HTERT RPE-1 (cell line): Measurements from ENCODE around the gene KRTAP10-5.
"Not testable (repeated sequence)": the region's sequence is repeated elsewhere in the genome, so short reads cannot be mapped to it uniquely, and the experiment has no call there.

Source experiments
- in situ Hi-C: fragments of 300-500 bp; cut with MboI; formaldehyde crosslinking; loops from 4 replicates; pipeline ENCODE4 v1.14.3; 2020; ENCODE audit warnings: low sequenced_read_pairs

KRTAP10-5 gene

DNA sequence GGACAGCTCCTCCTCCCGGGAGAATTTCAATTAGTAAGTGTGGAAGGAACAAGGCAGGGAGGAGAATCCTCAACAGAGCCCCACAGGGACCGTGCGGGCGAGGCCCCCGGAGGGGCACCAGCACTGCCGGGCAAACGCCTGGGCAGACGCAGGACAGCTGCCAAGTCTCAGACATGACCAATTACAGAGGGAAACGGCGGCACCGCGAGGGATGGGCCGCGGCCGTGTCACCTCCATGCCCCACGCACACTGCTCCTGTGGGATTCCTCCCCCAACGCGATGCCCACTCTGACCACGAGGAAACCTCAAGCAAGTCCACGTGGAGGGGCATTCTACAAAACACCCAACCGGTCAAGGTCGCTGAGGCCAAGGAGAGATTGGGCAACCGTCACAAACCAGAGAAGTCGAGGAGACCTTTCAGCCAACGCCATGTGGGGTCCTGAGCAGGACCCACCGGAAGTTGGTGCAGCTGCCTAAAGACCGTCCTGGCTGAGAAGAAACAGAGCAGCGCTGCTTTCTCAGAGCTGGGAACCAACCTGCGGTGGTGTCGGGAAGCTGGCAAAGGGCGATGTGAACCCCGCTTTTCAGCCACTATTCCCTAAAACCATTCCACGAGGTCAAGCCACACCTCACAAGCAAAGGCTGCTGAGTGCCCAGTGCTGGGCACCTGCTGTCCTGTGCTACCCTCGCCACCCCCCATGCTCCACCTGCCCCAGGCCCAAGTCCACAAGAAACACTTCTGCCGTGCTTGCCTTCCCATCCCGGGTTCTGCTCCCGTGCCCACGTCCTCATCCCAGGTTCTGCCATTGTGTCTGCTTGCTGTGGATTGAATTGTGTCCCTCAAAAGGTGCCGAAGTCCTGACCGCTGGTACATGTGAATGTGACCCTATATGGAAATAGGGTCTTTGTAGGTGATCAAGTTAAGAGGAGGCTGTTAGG, 8.3 kb downstream of the KRTAP10-5 start:
- in situ Hi-C loops, result no loop called here

DNA sequence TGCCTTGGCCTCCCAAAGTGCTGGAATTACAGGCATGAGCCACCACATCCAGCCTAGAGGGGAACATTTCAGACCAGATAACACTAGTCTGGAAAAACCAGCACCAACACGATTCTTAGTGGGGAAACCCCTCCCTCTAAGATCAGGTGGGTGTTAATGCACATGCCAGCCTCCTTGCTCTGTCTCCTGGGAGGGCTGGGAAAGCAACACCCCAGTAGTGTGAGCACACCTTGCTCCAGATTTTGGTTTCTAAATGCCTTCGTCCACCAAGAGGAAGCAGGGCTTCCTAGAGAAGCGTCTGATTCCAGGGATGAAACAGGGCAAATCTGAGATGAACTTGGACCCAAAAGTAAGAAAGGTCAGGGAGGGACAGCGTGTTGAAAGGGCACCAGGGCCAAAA, 9.1 kb downstream of the KRTAP10-5 start:
- in situ Hi-C loops, result no loop called here

DNA sequence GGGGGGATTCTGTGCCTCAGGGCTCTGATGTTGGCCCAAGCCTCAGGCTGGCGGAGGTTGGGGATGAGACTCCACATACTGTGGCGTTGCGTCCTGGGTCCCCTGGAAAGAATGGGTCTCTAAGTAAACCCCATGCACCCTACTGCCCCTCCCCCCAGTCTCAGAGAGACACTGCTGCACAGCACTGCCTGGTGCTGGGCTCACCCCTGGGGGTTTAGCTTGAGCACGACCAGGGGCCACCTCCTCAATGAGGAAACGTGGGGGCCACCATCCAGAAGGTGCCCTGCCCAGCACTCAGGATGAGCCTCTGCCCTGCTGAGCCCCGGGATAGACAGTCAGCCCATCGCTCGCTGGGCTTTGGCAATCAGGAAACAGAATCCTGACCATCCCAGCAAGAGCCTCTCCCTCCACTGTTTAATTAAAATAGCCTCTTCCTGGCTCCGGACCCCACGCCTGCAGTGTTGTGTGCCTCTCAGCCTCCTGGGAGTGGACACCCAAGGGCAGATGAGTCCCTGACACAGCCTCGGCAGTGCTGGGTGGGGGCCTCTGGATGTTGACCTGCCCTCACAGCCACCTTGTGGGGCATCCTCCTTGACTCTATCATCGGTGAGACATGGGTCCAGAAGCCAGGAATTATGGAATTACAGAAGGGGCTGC, 10.4 kb downstream of the KRTAP10-5 start:
- in situ Hi-C loops, result no loop called here

DNA sequence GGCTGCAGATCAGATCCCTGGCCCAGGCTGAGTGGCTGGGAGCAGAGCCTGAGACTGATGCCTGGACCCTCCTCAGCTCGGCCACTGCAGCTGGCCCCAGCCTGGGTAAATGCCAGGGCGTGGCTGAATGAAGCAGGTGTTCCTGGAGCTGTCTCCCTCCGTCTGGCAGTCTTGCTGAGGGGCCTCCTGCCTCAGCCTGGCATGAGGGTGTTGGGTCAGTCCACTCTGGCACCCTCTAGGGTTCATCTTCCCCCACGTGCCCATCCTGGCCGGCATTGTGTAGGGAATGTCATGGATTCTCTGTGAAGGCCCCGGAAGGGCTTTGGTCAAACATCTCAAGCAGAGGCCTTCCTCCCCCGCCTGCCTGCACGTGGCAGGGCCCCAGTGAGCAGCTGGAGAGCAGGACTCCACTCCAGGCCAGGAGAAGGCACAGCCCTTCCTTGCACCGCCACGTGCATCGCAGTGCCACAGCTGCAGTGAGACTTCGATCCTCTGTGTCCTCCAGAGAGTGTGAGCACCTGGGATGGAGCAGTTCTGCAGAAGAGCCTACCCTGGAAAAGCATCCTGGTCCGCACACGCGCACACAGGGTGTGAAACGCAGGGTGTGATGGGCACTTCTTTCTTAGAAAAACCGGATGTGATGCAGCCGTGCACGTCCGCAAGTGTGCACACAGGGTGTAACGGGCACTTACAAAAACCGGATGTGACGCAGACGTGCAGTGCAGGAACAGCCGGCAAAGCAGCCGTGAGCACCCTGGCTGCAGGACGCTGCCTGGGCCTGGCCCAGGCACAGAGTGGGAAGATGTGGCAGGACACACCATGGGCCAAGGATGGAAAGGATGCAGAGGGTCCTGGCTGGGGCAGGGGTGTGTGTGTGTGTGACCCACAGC, 11.5 kb downstream of the KRTAP10-5 start:
- in situ Hi-C loops, result no loop called here

DNA sequence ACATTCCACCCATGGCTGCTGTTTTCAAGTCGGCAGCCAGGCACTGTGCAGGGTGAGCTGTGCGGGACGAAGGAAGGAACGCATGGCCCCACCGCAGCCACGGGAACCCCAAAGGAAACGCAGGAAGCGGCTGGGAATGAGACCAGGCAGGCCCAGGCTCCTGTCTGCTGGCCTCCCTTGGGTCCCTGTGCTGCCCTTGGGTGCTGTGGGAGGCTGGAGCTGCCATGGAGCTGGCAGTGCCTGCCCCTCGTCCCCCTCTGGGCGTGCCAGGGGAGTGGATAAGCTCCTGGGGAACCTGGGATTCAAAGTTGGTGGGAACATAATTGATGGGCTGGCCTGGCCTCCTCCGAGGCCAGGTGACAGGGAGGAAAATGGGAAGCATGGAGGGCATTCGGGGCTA, 12.1 kb downstream of the KRTAP10-5 start:
- in situ Hi-C loops, result no loop called here

DNA sequence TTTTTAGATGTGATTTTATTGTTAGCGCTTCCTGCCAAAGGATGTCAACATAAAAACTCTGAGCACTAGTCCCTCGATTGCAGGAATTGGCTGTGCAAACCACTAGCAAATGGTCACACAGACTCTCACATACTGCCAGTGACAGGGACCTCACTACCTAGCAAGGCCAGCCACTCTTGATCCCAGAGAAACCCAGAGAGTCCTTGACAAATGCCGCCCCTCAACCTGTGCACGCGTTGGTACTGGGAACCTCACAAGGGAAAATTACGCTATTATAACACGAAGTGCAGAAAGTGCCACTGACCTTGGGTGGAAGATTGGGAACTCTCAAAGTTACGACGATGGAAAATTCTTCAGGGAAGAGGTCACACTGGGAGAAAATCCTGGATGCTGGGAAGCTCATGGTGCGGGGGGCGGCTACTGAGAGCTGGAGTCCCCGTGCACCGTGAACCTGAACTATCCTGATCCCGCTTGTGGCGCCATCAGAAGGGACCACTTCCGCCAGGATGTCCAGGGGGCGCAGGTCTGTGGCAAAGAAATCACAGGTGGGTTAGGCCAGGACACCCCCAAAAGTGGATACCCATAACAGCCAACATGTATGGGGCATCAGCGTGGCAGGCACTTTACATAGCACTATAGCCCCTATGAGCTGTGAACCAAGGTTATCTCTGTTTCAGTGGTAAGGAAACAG, 12.8 kb downstream of the KRTAP10-5 start:
- in situ Hi-C loops, result no loop called here

DNA sequence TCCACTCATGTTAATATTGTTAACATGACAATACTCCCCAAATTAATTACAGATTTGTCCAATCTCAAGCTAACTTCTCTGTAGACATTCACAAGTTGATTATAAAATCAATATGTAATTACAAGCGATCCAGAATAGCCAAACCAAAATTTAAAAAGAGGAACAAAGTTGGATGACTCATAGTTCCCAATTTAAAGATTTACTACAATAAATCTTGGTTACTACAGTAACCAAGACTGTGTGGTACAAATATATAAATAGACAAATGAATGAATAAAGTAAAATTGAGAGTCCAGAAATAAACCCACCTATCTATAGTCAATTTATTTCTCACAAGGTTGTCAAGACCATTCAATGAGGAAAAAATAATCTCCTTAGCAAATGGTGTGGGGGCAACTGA, 14.0 kb downstream of the KRTAP10-5 start:
- in situ Hi-C loops, result no loop called here

DNA sequence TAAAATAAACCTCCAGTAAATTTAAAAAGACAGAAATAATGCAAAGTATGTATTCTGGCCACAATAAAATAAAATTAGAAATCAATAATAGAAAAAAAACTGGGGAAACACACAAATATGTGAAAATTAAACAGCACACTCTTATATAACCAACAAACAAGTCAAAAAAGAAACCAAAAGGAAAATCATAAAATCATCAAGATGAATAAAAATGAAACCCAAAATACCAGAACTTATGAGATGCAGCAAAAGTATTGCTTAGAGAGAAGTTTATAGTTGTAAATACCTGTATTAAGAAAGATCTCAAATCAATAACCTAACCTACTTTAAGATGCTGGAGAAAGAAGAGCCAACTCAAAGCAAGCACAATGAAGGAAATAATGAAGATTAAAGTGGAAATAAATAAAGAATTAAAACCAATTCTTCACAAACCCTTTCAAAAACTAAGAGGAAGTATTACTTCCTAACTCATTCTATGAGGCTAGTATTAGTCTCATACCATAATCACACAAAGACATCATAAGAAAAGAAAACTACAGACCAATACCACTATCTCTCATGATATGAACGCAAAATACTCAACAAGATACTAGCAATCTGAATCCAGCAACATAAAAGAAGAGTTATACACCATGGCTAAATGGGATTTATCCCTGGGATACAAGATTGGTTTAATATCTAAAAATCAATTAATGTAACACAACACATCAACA, 15.4 kb downstream of the KRTAP10-5 start:
- in situ Hi-C loops, result no loop called here

DNA sequence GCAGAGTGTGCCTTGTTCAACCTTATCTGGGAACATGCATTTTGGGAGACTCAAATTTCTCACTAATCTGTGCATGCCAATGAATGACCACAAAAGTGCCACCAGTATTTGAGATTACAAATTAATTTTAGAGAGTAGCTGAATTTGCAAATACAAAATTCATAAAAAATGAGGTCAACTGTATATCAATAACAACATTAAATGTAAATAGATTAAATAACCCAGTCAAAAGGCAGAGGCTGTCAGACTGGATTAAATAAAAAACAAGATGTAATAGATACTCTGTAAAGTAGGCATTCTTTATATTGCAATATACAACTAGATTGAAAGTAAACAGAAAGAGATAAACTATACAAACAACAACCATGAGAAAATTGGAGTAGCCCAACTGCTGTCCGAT, 16.3 kb downstream of the KRTAP10-5 start:
- in situ Hi-C loops, result no loop called here

DNA sequence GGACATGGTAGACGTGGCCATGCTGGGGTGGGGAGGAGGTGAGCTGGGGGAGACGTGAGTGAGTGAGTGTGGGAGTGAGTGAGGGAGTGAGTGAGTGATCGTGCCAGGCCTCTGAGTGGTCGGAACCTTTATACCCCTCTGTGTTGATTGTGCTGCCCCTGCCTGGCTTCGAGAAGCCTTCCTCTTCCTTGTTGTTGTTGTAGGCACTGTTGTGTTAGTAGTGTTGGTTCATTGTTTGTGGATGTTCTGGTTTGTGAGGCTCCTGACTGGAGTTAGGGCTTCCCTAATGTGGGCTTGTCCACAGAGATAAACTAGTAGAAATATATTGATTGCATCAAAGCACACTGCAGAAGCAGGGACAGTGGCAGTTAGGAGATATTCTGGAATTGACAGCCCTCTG, 21.7 kb downstream of the KRTAP10-5 start, which contains the start of gene KRTAP10-3:
Gene KRTAP10-3 (minus strand): TSS at position 101 of the 400 bp plus-strand sequence. CDS start 80 bp downstream, at position 21.
- in situ Hi-C loops, result no loop called here

DNA sequence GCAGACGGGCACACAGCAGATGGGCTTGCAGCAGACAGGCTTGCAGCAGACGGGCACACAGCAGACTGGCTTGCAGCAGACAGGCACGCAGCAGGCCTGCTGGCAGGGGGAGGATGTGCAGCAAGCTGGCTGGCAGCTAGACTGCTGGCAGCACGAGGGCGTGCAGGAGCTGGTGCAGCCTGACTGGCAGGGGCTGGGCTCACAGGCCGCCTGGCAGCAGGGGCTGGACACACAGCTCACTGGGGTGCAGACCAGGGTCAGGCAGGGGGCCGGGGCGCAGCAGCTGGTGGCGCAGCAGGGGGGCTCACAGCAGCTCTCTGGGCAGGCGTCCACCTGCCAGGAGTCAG, 22.1 kb downstream of the KRTAP10-5 start:
- in situ Hi-C loops, result not testable (repeated sequence)

DNA sequence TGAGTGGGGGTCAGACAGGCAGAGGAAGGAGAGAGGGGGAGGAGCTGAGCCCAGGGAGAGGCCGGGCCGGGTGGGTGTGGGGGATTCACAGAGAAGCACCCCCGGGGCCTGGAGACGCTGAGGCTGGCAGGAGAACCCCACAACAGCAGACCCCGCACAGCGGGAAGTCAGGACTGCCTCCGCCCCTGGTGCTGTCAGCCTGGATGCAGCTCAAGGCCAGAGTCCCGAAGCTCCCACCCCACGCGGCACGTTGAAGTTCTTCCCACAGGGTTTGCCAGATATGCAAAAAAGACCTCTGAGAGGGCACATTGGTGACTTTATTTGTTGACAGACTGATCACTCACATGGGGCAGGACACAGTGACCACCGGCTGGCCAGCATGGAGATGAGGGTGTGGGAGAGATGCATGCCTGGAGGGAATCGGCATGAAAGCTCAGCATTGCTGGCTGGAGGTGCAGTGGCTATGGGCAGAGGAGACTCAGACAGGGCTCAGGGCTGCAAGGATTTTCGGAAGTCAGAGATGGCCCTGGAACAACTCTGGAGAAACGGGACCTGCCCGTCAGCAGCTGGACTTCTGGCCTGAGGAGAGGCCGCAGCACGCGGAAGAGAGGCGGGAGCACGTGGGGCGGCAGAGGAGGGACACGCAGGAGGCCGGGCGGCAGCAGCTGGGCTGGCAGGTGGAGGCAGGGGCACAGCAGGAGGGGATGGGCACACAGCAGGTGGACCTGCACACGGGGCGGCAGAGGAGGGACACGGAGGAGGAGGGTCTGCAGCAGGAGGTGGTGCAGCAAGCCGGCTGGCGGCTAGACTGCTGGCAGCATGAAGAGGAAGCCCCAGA, 22.7 kb downstream of the KRTAP10-5 start:
- in situ Hi-C loops, result no loop called here

DNA sequence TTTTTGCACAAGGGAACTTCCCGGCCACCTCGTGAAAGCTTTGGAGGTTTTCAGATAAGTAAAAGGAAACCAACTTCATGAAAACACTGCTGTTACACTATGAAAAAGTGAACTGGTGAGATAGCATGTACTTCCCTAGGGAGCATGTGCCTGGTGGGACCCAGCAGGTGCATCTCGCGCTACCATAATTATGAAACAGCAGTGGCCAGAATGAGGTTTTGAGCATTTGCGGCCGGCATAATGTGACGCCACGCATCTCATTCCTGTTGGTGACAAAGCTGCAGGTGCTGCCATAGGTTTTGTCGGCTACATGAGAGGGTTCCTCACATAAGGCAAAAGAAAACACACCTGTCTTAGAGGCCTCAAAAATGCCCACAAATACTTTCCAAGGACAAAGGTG, 23.5 kb downstream of the KRTAP10-5 start:
- in situ Hi-C loops, result no loop called here

DNA sequence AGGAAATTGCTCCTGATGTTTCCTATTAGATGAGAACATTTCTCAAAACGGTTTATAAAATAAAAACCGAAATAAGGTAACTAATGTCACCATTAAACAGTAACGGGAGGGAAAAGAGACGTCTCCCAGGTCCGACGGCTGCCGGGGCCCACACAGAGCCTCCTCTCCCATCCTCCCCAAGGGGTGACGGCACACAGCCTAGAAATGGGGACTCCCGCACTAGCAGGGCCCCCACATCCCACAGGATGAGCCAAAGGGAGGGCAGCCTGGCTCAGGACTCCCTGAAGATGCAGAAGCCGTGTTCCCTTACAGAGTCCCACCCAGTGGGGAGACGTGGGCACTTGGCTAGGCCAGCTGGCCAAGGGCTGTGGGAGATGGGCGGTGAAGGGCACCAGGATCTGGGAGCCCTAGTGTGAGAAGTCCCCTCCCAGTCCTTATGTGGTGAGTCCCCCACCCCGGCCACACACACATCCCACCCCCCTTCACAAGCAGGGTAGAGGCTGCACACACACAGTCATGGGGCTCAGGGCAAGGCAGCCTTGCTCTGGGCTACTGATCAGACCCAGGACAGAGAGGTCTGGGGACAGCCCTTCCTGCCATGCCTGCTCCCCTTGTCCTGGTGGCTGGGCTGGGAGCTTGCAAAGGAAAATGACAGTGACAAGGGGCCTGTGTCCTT, 25.1 kb downstream of the KRTAP10-5 start:
- in situ Hi-C loops, result no loop called here

DNA sequence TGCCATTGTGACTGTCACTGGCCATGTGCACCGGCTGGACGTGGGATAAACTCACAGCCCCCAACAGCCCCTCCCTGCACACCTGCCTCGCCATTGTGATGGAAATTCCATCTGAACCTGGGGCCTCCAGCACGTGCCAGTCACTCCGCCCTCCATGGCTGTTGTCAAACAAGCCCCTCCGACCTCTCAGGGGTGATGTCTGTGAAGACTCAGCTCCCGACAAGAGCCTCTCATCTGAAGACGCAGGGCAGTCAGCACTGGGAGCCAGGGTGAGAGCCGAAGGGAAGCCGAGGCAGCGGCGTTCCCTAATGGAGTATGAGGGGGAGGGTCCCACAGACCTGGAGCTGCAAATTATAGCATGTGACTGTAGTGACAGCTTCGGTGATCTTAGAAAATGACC, 27.7 kb downstream of the KRTAP10-5 start:
- in situ Hi-C loops, result no loop called here

DNA sequence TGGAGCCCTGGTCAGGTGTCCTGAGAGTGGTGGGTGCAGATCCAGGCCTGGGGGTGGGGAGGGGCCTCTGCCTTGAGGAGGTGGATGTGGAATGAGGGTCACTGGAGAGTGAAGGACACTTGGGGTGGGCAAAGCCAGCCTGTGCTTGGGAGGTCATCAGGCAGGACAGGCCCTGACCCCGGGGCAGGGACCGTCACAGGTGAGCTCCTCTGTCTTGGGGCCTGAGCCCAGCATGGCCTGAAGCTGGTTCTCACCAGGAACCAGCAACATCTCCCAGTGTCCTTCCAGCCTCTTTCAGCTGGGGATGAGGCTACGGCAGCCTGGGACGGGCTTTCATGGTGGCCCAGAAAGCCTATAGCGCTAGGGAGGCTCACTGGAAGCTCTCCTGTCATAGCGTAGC, 28.3 kb downstream of the KRTAP10-5 start:
- in situ Hi-C loops, result no loop called here

DNA sequence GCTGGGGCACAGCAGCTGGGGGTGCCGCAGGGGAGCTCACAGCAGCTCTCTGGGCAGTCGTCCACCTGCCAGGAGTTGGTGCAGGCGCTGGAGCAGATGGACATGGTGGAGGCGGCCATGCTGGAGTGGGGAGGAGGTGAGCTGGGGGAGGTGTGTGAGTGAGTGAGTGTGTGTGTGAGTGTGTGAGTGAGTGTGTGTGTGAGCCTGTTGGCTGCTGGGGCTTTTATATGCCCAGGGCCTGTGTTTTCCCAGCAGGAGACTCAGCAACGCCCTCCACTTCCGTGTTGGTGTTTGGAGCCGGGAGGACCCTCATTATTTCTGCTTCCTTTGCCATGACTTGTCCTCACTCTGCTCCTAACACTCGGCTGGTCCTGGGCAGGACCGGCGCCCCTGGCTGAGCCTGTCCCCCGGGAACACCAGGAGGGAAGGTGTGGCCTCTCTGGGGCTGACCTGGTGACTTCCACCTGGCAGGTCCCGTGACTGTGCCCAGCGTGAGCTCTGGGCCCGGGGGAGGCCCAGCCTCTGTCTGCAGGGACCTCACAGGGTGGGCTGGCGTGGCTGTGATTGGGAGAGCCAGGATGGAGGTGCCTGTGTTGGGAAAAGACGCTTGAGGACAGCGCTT, 29.0 kb downstream of the KRTAP10-5 start, which contains the start of gene KRTAP10-2:
Gene KRTAP10-2 (minus strand): TSS at position 166 of the 622 bp plus-strand sequence. CDS start 47 bp downstream, at position 119.
- in situ Hi-C loops, result no loop called here

DNA sequence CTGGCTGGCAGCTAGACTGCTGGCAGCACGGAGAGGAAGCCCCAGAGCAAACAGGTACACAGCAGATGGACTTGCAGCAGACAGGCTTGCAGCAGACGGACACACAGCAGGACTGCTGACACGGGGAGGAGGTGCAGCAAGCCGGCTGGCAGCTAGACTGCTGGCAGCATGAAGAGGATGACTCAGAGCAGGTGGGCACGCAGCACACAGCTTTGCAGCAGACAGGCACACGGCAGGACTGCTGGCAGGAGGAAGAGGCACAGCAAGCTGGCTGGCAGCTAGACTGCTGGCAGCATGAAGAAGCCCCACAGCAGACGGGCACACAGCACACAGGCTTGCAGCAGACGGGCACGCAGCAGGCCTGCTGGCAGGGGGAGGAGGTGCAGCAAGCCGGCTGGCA, 29.6 kb downstream of the KRTAP10-5 start:
- in situ Hi-C loops, result no loop called here
